CD4-positive, alpha-beta T cell (primary cell): ENCODE results near the gene FGF8. TPM values are rescaled to one million over a fixed set of nuclear protein-coding genes. Genes with fewer than 3 reads are reported as not detected.

Experiments used
- ATAC-seq: fragments of 200-7000 bp; cut with Tn5 transposase; one replicate; pipeline ENCODE4 v1.10.0; 2022; ENCODE audit warnings: mild to moderate bottlenecking; ENCODE audit not compliant: poor library complexity
- CTCF ChIA-PET: fragments of 350-600 bp; sonication (Branson Sonifier 250); formaldehyde crosslinking; loops from one replicate; lab custom pipeline; 2021; ENCODE audit warnings: antibody characterized with exemption, inconsistent platforms; lab: Charles Lee
- POLR2A ChIA-PET: fragments of 350-600 bp; sonication (Branson Sonifier 250); formaldehyde crosslinking; loops from one replicate; lab custom pipeline; 2021; ENCODE audit warnings: antibody characterized with exemption, inconsistent platforms; lab: Charles Lee
- DNase-seq, 14 experiments: peaks; one replicate each; pipeline ENCODE4 v3.0.0-alpha.2; 2013 to 2020; ENCODE audit warnings: mixed read lengths in 2 of 14
- H3K27ac ChIP-seq, 2 donors: one replicate each; pipeline versions ENCODE4 v1.5.1 to v1.7.0; 2013; ENCODE audit warnings: low read length in 2 of 2, low read depth in 1 of 2, mild to moderate bottlenecking in 1 of 2
- H3K27me3 ChIP-seq, 2 experiments: 1 replicate in 1 of 2; 2 replicates in 1 of 2; pipeline versions ENCODE4 v1.6.1 to v1.7.0; 2013; ENCODE audit warnings: low read length in 2 of 2, control low read depth in 1 of 2, mild to moderate bottlenecking in 1 of 2, moderate library complexity in 1 of 2; ENCODE audit not compliant: insufficient read depth in 2 of 2, control insufficient read depth in 1 of 2
- H3K36me3 ChIP-seq: one replicate; pipeline ENCODE4 v1.6.1; 2013; ENCODE audit warnings: low read length, control low read depth; ENCODE audit not compliant: insufficient read depth
- H3K4me1 ChIP-seq: one replicate; pipeline ENCODE4 v1.6.1; 2013; ENCODE audit warnings: low read length, control low read depth; ENCODE audit not compliant: insufficient read depth
- H3K4me3 ChIP-seq: one replicate; pipeline ENCODE4 v1.5.1; 2013; ENCODE audit warnings: mild to moderate bottlenecking, low read length, moderate library complexity
- H3K9me3 ChIP-seq, 2 experiments: 1 replicate in 1 of 2; 2 replicates in 1 of 2; pipeline versions ENCODE4 v1.6.1 to v1.7.0; 2013; ENCODE audit warnings: low read length in 2 of 2, mild to moderate bottlenecking in 2 of 2, control low read depth in 1 of 2, moderate library complexity in 1 of 2; ENCODE audit not compliant: control insufficient read depth in 1 of 2, insufficient read depth in 1 of 2
- H3K27ac Mint-ChIP-seq: one replicate; pipeline ENCODE4 v1.8.0; 2020; ENCODE audit warnings: mixed read lengths
- H3K27me3 Mint-ChIP-seq: one replicate; pipeline ENCODE4 v1.8.0; 2021; ENCODE audit warnings: mixed read lengths
- H3K36me3 Mint-ChIP-seq: one replicate; pipeline ENCODE4 v1.8.0; 2021; ENCODE audit warnings: low read depth, mixed read lengths
- H3K4me1 Mint-ChIP-seq: one replicate; pipeline ENCODE4 v1.8.0; 2021; ENCODE audit warnings: low read depth, mixed read lengths
- H3K4me3 Mint-ChIP-seq: one replicate; pipeline ENCODE4 v1.8.0; 2020; ENCODE audit warnings: mild to moderate bottlenecking, mixed read lengths
- H3K9me3 Mint-ChIP-seq: one replicate; pipeline ENCODE4 v1.8.0; 2020; ENCODE audit warnings: mixed read lengths
- intact Hi-C, 2 experiments: fragments of 100-400 bp; cut with DNase I in 1 of 2; cut with micrococcal nuclease in 1 of 2; formaldehyde crosslinking; loops; one replicate each; pipeline versions ENCODE4 v1.15.1 to v1.9.0; 2023 to 2025; cut with DNase I, micrococcal nuclease
- total RNA-seq, 174 experiments: library from RNA in 2 of 174; stranded (reverse) in 2 of 174; gene quantifications; one replicate each; pipeline ENCODE4 v1.2.3 and lab custom pipeline; 2021 to 2026
- TF ChIP-seq, protein P1 (sequence below): fragments of 200-600 bp; IDR thresholded peaks from one replicate; pipeline ENCODE4 v1.8.0; 2022; ENCODE audit warnings: antibody characterized with exemption, mild to moderate bottlenecking

FGF8 gene
- total RNA-seq, 2 experiments from 2014 or later = not detected

DNA sequence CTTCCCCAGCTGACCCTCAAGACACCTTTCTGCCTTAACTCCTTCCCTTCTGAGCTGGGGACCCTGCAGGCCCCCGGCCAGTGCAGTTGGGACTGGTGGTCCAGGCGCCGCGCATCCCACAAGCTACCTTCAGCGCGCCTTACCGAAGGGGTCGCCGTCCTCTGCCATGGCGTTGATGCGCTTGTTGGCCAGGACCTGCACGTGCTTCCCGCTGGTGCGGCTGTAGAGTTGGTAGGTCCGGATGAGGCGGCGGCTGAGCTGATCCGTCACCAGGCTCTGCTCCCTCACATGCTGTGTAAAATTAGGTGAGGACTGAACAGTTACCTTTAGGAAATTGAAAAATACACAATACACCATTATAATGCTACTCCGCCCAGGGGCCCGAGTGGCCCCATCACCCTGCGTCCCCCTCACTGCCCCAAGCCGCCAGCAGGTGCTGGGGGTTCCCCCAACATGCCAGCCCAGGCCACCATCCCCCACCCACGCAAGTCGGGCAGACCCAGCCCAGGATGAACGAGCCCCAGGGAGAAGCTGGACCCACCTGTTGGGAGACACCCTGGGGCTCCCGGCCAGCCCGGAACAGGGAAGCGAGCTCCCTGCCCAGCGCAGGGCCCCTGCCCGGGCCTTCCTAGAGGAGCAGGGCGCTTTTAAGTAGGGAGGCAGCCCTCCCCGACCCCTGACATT, 1.2 kb downstream of the FGF8 start:
- ATAC-seq = peak; percentile 43
- DNase-seq = peak in 3 of 14 experiments; percentile 8 to 37 (median 35)
- Mint-ChIP-seq H3K4me1 (peaks cover 32% of the 10 kb centered on the region), H3K9me3 (no peaks in the 10 kb centered on the region), H3K4me3 (peak overlapping the region; percentile 43), H3K36me3 (no peaks in the 10 kb centered on the region), H3K27ac (no peak overlapping the region), H3K27me3 (peaks cover 67% of the 10 kb centered on the region)
- H3K4me1 ChIP-seq = peaks cover 41% of the 10 kb centered on the region
- TF ChIP-seq, protein P1, sequence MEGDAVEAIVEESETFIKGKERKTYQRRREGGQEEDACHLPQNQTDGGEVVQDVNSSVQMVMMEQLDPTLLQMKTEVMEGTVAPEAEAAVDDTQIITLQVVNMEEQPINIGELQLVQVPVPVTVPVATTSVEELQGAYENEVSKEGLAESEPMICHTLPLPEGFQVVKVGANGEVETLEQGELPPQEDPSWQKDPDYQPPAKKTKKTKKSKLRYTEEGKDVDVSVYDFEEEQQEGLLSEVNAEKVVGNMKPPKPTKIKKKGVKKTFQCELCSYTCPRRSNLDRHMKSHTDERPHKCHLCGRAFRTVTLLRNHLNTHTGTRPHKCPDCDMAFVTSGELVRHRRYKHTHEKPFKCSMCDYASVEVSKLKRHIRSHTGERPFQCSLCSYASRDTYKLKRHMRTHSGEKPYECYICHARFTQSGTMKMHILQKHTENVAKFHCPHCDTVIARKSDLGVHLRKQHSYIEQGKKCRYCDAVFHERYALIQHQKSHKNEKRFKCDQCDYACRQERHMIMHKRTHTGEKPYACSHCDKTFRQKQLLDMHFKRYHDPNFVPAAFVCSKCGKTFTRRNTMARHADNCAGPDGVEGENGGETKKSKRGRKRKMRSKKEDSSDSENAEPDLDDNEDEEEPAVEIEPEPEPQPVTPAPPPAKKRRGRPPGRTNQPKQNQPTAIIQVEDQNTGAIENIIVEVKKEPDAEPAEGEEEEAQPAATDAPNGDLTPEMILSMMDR = no peak
- no peak overlapping the region for H3K4me3 ChIP-seq
- H3K27me3 ChIP-seq = peaks cover 69 to 87% of the 10 kb centered on the region in 2 experiments
- intact Hi-C loops = no loop called here
- H3K27ac ChIP-seq = no peak overlapping the region
- no peaks in the 10 kb centered on the region for H3K36me3 ChIP-seq
- peaks cover 0 to 38% of the 10 kb centered on the region in 2 experiments for H3K9me3 ChIP-seq
- ChIA-PET POLR2A (interaction anchor here (1.4 to 1.8 kb wide), 3 partner anchors 8 to 43 kb away, joined by 3 to 12 read pairs (median 5); partner anchors contain the start of genes NPM3 and OGA), CTCF (interaction anchor here (1.2 kb wide), 1 partner anchor 9 kb away, joined by 3 read pairs; the partner anchor contains the start of gene NPM3)

DNA sequence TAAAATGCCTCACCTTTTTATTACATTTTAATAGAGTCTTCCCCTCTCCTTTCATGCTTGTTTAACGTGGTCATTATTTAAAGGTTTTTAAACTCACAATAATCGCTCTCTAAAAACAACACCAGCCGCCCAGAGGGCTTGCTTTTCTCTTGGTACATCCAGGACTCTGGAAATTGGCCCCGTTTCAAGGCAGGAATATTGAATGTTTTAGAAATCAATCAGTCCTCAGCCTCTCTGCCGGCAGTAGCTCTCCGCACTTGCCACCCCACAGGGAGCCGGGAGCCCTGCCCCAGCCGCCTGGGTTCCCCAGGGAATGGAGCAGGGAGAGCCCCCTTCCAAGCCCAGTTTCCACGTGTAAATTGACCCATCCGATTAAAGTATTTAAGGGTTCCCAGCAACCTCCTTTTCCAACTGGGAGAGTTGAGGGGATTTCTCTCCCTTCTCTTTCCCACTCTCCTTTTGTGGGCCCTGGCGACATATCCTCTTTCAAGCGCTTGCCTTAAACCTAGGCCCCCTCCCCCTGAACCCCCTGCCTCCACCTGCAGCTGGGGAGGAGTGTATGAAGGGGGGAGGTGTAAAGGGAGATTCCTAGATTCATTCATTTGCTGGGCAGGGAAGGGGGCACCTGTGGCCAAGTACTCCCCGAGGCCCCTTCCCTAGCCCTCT, 1.9 kb downstream of the FGF8 start:
- H3K4me3 Mint-ChIP-seq = peak overlapping the region; percentile 56
- Histone ChIP-seq H3K36me3 (no peaks in the 10 kb centered on the region), H3K9me3 (peaks cover 0 to 32% of the 10 kb centered on the region in 2 experiments), H3K27ac (no peak overlapping the region), H3K27me3 (peaks cover 67 to 84% of the 10 kb centered on the region in 2 experiments), H3K4me1 (peaks cover 35% of the 10 kb centered on the region), H3K4me3 (no peak overlapping the region)
- H3K9me3 Mint-ChIP-seq = no peaks in the 10 kb centered on the region
- CTCF ChIA-PET = interaction anchor here (1.2 kb wide), 1 partner anchor 9 kb away, joined by 3 read pairs; the partner anchor contains the start of gene NPM3
- H3K36me3 Mint-ChIP-seq = no peaks in the 10 kb centered on the region
- peaks cover 27% of the 10 kb centered on the region for H3K4me1 Mint-ChIP-seq
- ATAC-seq (no peak), DNase-seq (no peak)
- peaks cover 67% of the 10 kb centered on the region for H3K27me3 Mint-ChIP-seq
- no peak overlapping the region for H3K27ac Mint-ChIP-seq
- POLR2A ChIA-PET = interaction anchor here (0.6 to 1.8 kb wide), 4 partner anchors 9 to 75 kb away, joined by 3 to 12 read pairs (median 4); partner anchors contain the start of genes NPM3 and OGA
- TF ChIP-seq, protein P1 = no peak
- intact Hi-C loops = no loop called here

DNA sequence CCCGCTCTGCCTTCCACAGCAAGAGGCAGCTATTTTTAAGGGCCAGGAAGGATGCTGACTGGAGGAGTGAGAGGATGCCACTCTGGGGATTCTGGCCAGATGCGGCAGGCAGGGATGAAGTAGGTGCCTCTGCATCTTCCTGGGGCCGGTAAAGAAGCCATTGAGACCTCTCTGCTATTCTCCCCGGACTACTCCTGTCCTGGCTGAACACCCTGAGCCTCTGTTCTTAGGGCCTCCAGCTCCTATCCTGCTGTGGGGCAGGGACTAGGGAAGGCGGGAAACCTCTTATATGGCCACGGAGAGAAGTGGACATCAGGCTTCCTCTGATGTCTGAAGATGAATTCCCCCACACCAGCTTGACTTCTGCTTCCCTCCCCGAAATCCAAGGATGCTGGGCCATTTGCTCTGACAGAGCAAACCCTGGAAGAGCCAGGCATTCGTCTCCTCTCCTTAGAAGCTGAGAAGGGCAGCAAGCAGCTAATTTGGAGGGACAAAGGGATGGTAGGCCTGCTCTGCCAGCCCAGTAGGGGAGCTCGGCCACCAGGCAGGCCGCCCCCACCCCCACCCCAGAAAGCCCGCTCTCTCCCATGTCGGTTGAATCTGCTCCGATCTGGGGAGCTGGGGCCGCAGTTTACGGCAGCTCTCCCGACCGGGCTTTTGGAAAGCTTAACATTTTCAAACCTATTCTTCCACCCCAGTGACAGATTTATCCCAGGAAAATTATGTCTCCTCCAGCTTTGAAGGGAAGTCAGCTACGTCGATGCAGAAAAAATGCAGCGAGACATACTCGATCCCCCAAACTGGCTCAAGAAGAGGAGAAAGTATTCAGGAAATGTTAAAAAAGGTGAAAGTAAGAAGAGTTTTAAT, 2.8 kb downstream of the FGF8 start:
- H3K9me3 Mint-ChIP-seq = no peaks in the 10 kb centered on the region
- peaks cover 63% of the 10 kb centered on the region for H3K27me3 Mint-ChIP-seq
- peaks cover 21% of the 10 kb centered on the region for H3K4me1 Mint-ChIP-seq
- ChIA-PET CTCF (interaction anchor here (0.9 kb wide), 1 partner anchor 8 kb away, joined by 3 read pairs; no protein-coding TSS in a partner anchor), POLR2A (interaction anchor here (0.6 to 1.8 kb wide), 3 partner anchors 10 to 76 kb away, joined by 3 to 12 read pairs (median 5); partner anchors contain the start of gene NPM3)
- peak in 1 of 14 experiments; percentile 10 for DNase-seq
- no peak overlapping the region for H3K4me3 Mint-ChIP-seq
- Histone ChIP-seq H3K4me3 (no peak overlapping the region), H3K36me3 (no peaks in the 10 kb centered on the region), H3K4me1 (peaks cover 26% of the 10 kb centered on the region), H3K27me3 (peaks cover 58 to 75% of the 10 kb centered on the region in 2 experiments), H3K9me3 (peaks cover 0 to 24% of the 10 kb centered on the region in 2 experiments), H3K27ac (no peak overlapping the region)
- ATAC-seq = no peak
- H3K27ac Mint-ChIP-seq = no peak overlapping the region
- no peaks in the 10 kb centered on the region for H3K36me3 Mint-ChIP-seq
- intact Hi-C loops = no loop called here
- TF ChIP-seq, protein P1 = no peak
